Cardiac muscle cell (in vitro differentiated cells and primary cell): ENCODE results near the gene STPG2. TPM values are rescaled to one million over a fixed set of nuclear protein-coding genes. Genes with fewer than 3 reads are reported as not detected.

Source experiments
- DNase-seq, 2 donors: peaks; one replicate each; pipeline versions ENCODE4 v3.0.0 to v3.0.0-alpha.2; 2010 to 2017; ENCODE audit warnings: low read depth in 1 of 2, low spot score in 1 of 2
- H3K27ac ChIP-seq: fragments of 200-600 bp; sonication (generic); 2 replicates; pipeline ENCODE4 v1.5.1; 2016
- H3K27me3 ChIP-seq: fragments of 200-600 bp; sonication (generic); 2 replicates; pipeline ENCODE4 v1.6.0; 2016; ENCODE audit warnings: control low read depth
- H3K36me3 ChIP-seq: fragments of 200-600 bp; sonication (generic); 2 replicates; pipeline ENCODE4 v1.5.1; 2016; ENCODE audit warnings: control low read depth
- H3K4me1 ChIP-seq: fragments of 200-600 bp; sonication (generic); 2 replicates; pipeline ENCODE4 v1.8.1; 2017; ENCODE audit warnings: low read depth, mild to moderate bottlenecking, mixed run types
- H3K4me3 ChIP-seq: fragments of 200-600 bp; sonication (generic); 2 replicates; pipeline ENCODE4 v1.5.1; 2016; ENCODE audit warnings: mild to moderate bottlenecking
- H3K9me3 ChIP-seq: fragments of 200-600 bp; sonication (generic); 2 replicates; pipeline ENCODE4 v1.5.1; 2017; ENCODE audit warnings: low read depth, mild to moderate bottlenecking, control low read depth
- CTCF ChIP-seq: IDR thresholded peaks from 2 replicates; pipeline ENCODE4 v1.5.1; 2012; ENCODE audit warnings: low read depth, mild to moderate bottlenecking, low read length
- polyA plus RNA-seq: library from polyadenylated mRNA; unstranded; fragments of >200 nt; fragmentation: Nextera tagmentation; extraction: Ambion mirVana; gene quantifications from 2 replicates; pipeline ENCODE4 v1.2.1, GENCODE V29; 2016
- total RNA-seq: library from RNA; depleted of rRNA; stranded (reverse); fragments of >200 nt; gene quantifications from 2 replicates; pipeline ENCODE4 v1.2.3, GENCODE V29; 2016

Gene STPG2
- total and polyA plus RNA-seq, 2 experiments from 2014 or later: 0.20 to 0.30 TPM

- Histone ChIP-seq H3K36me3 (no peaks in the 10 kb centered on the region), H3K27me3 (no peaks in the 10 kb centered on the region), H3K9me3 (no peaks in the 10 kb centered on the region), H3K27ac (no peak overlapping the region), H3K4me1 (peaks cover 4% of the 10 kb centered on the region), H3K4me3 (no peak overlapping the region)
- TF ChIP-seq CTCF: no peak
- DNase-seq: no peak
Observed at GRCh38 chr4:97627750-97628149, 515.5 kb downstream of the STPG2 start.

GRCh38 chr4:97624204-97624603 is 519.1 kb downstream of the STPG2 start:
- Histone ChIP-seq H3K36me3 (no peaks in the 10 kb centered on the region), H3K9me3 (no peaks in the 10 kb centered on the region), H3K27ac (no peak overlapping the region), H3K4me1 (no peaks in the 10 kb centered on the region), H3K4me3 (no peak overlapping the region), H3K27me3 (no peaks in the 10 kb centered on the region)
- DNase-seq: no peak
- TF ChIP-seq CTCF: no peak

DNA sequence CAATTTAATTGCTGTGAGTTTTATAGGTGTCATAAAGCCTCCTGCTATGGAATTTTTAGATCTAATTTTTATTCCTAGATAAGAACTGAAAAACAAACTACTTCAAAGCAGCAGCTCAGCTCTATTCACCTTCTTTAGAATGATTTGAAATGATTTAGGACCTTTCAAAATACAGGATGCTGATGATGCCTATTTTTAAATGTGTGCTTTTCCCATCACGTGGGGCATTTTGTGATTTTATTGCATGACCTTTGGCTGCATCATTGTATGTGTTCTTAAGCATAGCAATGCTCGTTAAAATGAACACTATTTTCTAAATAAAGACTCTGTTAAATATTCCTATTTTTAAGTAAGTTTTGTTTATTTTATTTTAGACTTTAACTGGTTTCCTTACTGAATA is 537.3 kb downstream of the STPG2 start:
- DNase-seq: no peak
- H3K9me3 ChIP-seq: no peaks in the 10 kb centered on the region
- H3K4me3 ChIP-seq: no peak overlapping the region
- no peak overlapping the region for H3K27ac ChIP-seq
- H3K27me3 ChIP-seq: no peaks in the 10 kb centered on the region
- TF ChIP-seq CTCF: no peak
- no peaks in the 10 kb centered on the region for H3K36me3 ChIP-seq
- no peaks in the 10 kb centered on the region for H3K4me1 ChIP-seq

DNA sequence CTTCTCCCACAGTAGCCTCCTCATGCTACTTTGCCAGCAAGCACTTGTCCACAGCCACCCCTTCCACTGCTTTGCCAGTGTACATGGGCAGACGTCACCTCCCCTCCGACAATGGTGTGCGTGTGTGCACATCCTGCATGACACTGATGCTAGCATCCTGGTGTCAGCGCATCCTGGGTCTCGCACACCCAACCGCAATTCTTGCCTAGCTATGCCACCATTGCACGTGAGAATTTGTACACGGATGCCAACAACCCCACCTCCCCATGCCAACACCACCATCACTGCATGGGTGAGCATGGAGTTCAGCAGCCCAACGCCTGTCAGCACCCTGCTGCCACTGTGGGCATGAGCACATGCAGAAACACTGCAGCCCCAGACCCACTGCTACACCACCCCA is 550.0 kb downstream of the STPG2 start:
- DNase-seq: no peak
- no peaks in the 10 kb centered on the region for H3K27me3 ChIP-seq
- no peaks in the 10 kb centered on the region for H3K4me1 ChIP-seq
- H3K27ac ChIP-seq: no peak overlapping the region
- no peak overlapping the region for H3K4me3 ChIP-seq
- no peaks in the 10 kb centered on the region for H3K9me3 ChIP-seq
- TF ChIP-seq CTCF: no peak
- no peaks in the 10 kb centered on the region for H3K36me3 ChIP-seq

DNA sequence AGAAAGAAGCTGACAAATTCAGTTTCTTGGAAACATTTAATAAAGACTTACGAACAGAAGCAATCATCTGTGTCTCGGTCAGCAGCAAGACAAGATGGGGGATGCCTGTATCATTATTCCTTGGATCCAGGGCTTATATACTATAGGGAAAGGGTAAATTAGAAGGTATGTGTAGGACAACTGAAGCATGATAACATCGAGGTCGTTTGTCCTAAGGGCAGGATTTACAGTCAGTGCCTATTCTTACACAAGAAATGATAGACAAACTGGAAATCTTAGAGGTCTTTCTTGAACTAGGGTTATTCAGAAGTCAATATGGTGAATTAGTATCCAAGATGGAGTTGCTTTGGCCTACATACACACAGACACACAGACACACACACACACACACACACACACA is 553.0 kb downstream of the STPG2 start:
- H3K9me3 ChIP-seq: no peaks in the 10 kb centered on the region
- H3K4me1 ChIP-seq: no peaks in the 10 kb centered on the region
- no peak overlapping the region for H3K4me3 ChIP-seq
- no peak overlapping the region for H3K27ac ChIP-seq
- no peaks in the 10 kb centered on the region for H3K36me3 ChIP-seq
- no peak for DNase-seq
- H3K27me3 ChIP-seq: no peaks in the 10 kb centered on the region
- TF ChIP-seq CTCF: no peak

- Histone ChIP-seq H3K27me3 (no peaks in the 10 kb centered on the region), H3K27ac (no peak overlapping the region), H3K4me3 (no peak overlapping the region), H3K36me3 (no peaks in the 10 kb centered on the region), H3K4me1 (no peaks in the 10 kb centered on the region), H3K9me3 (no peaks in the 10 kb centered on the region)
- TF ChIP-seq CTCF: no peak
- no peak for DNase-seq
Observed at GRCh38 chr4:97589481-97590196, 553.6 kb downstream of the STPG2 start.
